Suprapubic skin (tissue), 4 donors: ENCODE measurements around the gene C6orf118. TPM values are rescaled to one million over a fixed set of nuclear protein-coding genes. Genes with fewer than 3 reads are reported as not detected.

Experiments
- DNase-seq, 2 donors: peaks; one replicate each; pipeline ENCODE4 v3.0.0-alpha.2; 2019; ENCODE audit warnings: low spot score in 2 of 2
- H3K27ac ChIP-seq: fragments of 200-600 bp; sonication (generic); one replicate; pipeline ENCODE4 v1.5.1; 2019
- H3K27me3 ChIP-seq: fragments of 200-600 bp; sonication (generic); one replicate; pipeline ENCODE4 v1.5.1; 2019
- H3K36me3 ChIP-seq: fragments of 200-600 bp; sonication (generic); one replicate; pipeline ENCODE4 v1.5.1; 2019
- H3K4me1 ChIP-seq: fragments of 200-600 bp; sonication (generic); one replicate; pipeline ENCODE4 v1.5.1; 2019
- H3K4me3 ChIP-seq: fragments of 200-600 bp; sonication (generic); one replicate; pipeline ENCODE4 v1.5.1; 2019; ENCODE audit warnings: mild to moderate bottlenecking
- H3K9me3 ChIP-seq: fragments of 200-600 bp; sonication (generic); one replicate; pipeline ENCODE4 v1.5.1; 2019
- CTCF ChIP-seq, 2 donors: fragments of 200-600 bp in 1 of 2; fragments of 450-650 bp in 1 of 2; sonication (generic) in 1 of 2; IDR thresholded peaks; one replicate each; pipeline ENCODE4 v1.5.1; 2016 to 2019; ENCODE audit warnings: antibody characterized with exemption in 2 of 2, mild to moderate bottlenecking in 1 of 2, moderate library complexity in 1 of 2
- EP300 ChIP-seq: sonication (generic); formaldehyde crosslinking; IDR thresholded peaks from one replicate; pipeline ENCODE4 v1.6.1; 2017; ENCODE audit warnings: antibody characterized with exemption
- POLR2A ChIP-seq, 2 donors: fragments of 450-650 bp; IDR thresholded peaks; one replicate each; pipeline ENCODE4 v1.6.1; 2017; ENCODE audit warnings: antibody characterized with exemption in 2 of 2, mild to moderate bottlenecking in 2 of 2, moderate library complexity in 2 of 2
- POLR2AphosphoS5 ChIP-seq, 3 donors: sonication (generic); formaldehyde crosslinking; IDR thresholded peaks; one replicate each; pipeline ENCODE4 v1.6.1; 2017; ENCODE audit warnings: antibody characterized with exemption in 3 of 3
- WGBS: methylation state at CpG from one replicate; pipeline ENCODE4 v1.1.5; 2018; 5-methylcytosine and 5-hydroxymethylcytosine counted together
- total RNA-seq, 4 donors: library from RNA; depleted of rRNA; stranded (reverse); fragments of >200 nt; gene quantifications; one replicate each; pipeline ENCODE4 v1.1.0, GENCODE V29; 2016

C6orf118 gene
- total RNA-seq, 4 donors from 2014 or later = not detected

- no peak for DNase-seq
- Histone ChIP-seq H3K36me3 (no peaks in the 10 kb centered on the region), H3K27ac (no peak overlapping the region), H3K27me3 (no peaks in the 10 kb centered on the region), H3K4me1 (no peaks in the 10 kb centered on the region), H3K9me3 (peaks cover 3% of the 10 kb centered on the region), H3K4me3 (no peak overlapping the region)
- 83% methylated on average over 1 of the region's 1 CpG for WGBS
- TF ChIP-seq EP300 = no peak
- no peak for TF ChIP-seq POLR2A (IDR thresholded peaks at IDR 0.05)
- TF ChIP-seq CTCF (IDR thresholded peaks at IDR 0.05) = no peak
- no peak for TF ChIP-seq POLR2AphosphoS5 (IDR thresholded peaks at IDR 0.05)
Observed at GRCh38 chr6:165266621-165267020, 42.8 kb downstream of the C6orf118 start.

- WGBS = 79% methylated on average over 4 of the region's 5 CpGs
- TF ChIP-seq EP300 = no peak
- no peak for TF ChIP-seq POLR2AphosphoS5 (IDR thresholded peaks at IDR 0.05)
- no peak for TF ChIP-seq CTCF (IDR thresholded peaks at IDR 0.05)
- no peak for TF ChIP-seq POLR2A (IDR thresholded peaks at IDR 0.05)
- DNase-seq = no peak
- H3K4me1 ChIP-seq = no peaks in the 10 kb centered on the region
- H3K9me3 ChIP-seq = peaks cover 5% of the 10 kb centered on the region
- no peak overlapping the region for H3K27ac ChIP-seq
- no peaks in the 10 kb centered on the region for H3K27me3 ChIP-seq
- no peak overlapping the region for H3K4me3 ChIP-seq
- H3K36me3 ChIP-seq = no peaks in the 10 kb centered on the region
Observed at GRCh38 chr6:165266191-165266590, 43.2 kb downstream of the C6orf118 start.

- H3K36me3 ChIP-seq = no peaks in the 10 kb centered on the region
- no peak overlapping the region for H3K27ac ChIP-seq
- no peaks in the 10 kb centered on the region for H3K4me1 ChIP-seq
- no peak for DNase-seq
- H3K4me3 ChIP-seq = no peak overlapping the region
- H3K9me3 ChIP-seq = peaks cover 9% of the 10 kb centered on the region
- no peaks in the 10 kb centered on the region for H3K27me3 ChIP-seq
- WGBS = 50% methylated on average over 2 of the region's 2 CpGs
- TF ChIP-seq POLR2A (IDR thresholded peaks at IDR 0.05) (no peak), EP300 (no peak)
Observed at GRCh38 chr6:165260462-165260861, 48.9 kb downstream of the C6orf118 start.

GRCh38 chr6:165249808-165250207 lies 59.6 kb downstream of the C6orf118 start:
- Histone ChIP-seq H3K4me3 (no peak overlapping the region), H3K27me3 (no peaks in the 10 kb centered on the region), H3K27ac (no peak overlapping the region), H3K9me3 (peaks cover 14% of the 10 kb centered on the region), H3K36me3 (no peaks in the 10 kb centered on the region), H3K4me1 (no peaks in the 10 kb centered on the region)
- TF ChIP-seq POLR2A (IDR thresholded peaks at IDR 0.05) = no peak
- TF ChIP-seq CTCF (IDR thresholded peaks at IDR 0.05) = no peak
- no peak for TF ChIP-seq POLR2AphosphoS5 (IDR thresholded peaks at IDR 0.05)
- TF ChIP-seq EP300 = no peak
- 83% methylated on average over 3 of the region's 3 CpGs for WGBS
- no peak for DNase-seq

- 47% methylated on average over 2 of the region's 2 CpGs for WGBS
- H3K4me3 ChIP-seq = no peak overlapping the region
Observed at GRCh38 chr6:165245701-165246100, 63.7 kb downstream of the C6orf118 start.

More at GRCh38 chr6:165245701-165246100, 63.7 kb downstream of the C6orf118 start:
- DNase-seq = no peak
- TF ChIP-seq EP300 = no peak
- no peak for TF ChIP-seq CTCF (IDR thresholded peaks at IDR 0.05)
- no peak for TF ChIP-seq POLR2A (IDR thresholded peaks at IDR 0.05)
- no peak for TF ChIP-seq POLR2AphosphoS5 (IDR thresholded peaks at IDR 0.05)
- Histone ChIP-seq H3K9me3 (peaks cover 3% of the 10 kb centered on the region), H3K27ac (no peak overlapping the region), H3K4me1 (no peaks in the 10 kb centered on the region), H3K36me3 (no peaks in the 10 kb centered on the region), H3K27me3 (no peaks in the 10 kb centered on the region)
